Neuron (in vitro differentiated cells): Measurements from ENCODE around the gene SCYL2.
"Not testable (repeated sequence)": the region's sequence is repeated elsewhere in the genome, so short reads cannot be mapped to it uniquely, and the experiment has no call there.

ENCODE experiments used
- H2AFZ ChIP-seq: one replicate; pipeline ENCODE4 v1.6.1; 2013; ENCODE audit warnings: low read depth, mild to moderate bottlenecking, inconsistent platforms, low read length, moderate library complexity
- H3K27me3 ChIP-seq: one replicate; pipeline ENCODE4 v1.6.1; 2013; ENCODE audit warnings: low read length; ENCODE audit not compliant: insufficient read depth
- H3K36me3 ChIP-seq: one replicate; pipeline ENCODE4 v1.6.1; 2013; ENCODE audit warnings: low read length; ENCODE audit not compliant: insufficient read depth
- H3K4me1 ChIP-seq: one replicate; pipeline ENCODE4 v1.6.1; 2013; ENCODE audit warnings: low read length; ENCODE audit not compliant: insufficient read depth
- H3K4me3 ChIP-seq: 2 replicates; pipeline ENCODE4 v1.5.1; 2013; ENCODE audit warnings: mild to moderate bottlenecking, low read length, moderate library complexity
- H3K9me3 ChIP-seq: one replicate; pipeline ENCODE4 v1.6.1; 2013; ENCODE audit warnings: low read length

The SCYL2 gene

DNA sequence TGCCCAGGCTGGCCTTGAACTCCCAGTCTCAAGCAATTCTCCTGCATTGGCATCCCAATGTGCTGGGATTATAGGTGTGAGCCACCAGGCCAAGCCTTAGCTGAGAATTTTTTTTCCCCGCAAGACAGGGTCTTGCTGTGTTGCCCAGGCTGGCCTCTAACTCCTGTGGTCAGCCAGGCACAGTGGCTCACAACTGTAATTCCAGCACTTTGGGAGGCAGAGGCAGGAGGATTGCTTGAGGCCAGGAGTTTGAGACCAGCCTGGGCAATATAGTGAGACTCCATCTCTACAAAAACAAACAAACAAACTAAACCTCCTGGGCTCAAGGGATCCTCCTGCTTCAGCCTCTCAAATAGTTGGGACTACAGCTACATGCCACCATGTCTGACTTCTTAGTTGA, 27.4 kb upstream of the SCYL2 start:
- H3K4me3 ChIP-seq, result no peak overlapping the region
- no peaks in the 10 kb centered on the region for H3K36me3 ChIP-seq
- H3K27me3 ChIP-seq, result no peaks in the 10 kb centered on the region
- H2AFZ ChIP-seq, result no peak overlapping the region
- no peaks in the 10 kb centered on the region for H3K4me1 ChIP-seq
- no peaks in the 10 kb centered on the region for H3K9me3 ChIP-seq

DNA sequence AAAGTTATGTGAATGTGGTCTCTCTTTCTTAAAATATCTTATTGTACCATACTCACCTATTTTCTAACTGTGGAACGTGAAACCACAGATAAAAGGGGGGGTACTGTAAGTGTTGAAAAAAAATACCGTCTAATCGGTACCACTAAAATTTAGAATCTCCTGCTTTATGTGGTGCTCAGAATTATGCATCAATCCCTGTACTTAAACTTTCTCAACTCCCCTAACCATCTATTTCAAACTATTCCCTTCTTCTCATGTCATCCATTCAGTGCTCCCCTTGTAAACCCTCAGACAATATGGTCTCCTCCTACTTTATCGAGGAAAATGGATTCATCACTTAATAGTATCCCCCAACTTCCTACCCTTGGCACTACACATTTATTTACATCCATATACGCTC, 23.8 kb upstream of the SCYL2 start:
- Histone ChIP-seq H3K9me3 (no peaks in the 10 kb centered on the region), H3K4me1 (no peaks in the 10 kb centered on the region), H3K4me3 (no peak overlapping the region), H3K27me3 (no peaks in the 10 kb centered on the region), H3K36me3 (no peaks in the 10 kb centered on the region), H2AFZ (no peak overlapping the region)

DNA sequence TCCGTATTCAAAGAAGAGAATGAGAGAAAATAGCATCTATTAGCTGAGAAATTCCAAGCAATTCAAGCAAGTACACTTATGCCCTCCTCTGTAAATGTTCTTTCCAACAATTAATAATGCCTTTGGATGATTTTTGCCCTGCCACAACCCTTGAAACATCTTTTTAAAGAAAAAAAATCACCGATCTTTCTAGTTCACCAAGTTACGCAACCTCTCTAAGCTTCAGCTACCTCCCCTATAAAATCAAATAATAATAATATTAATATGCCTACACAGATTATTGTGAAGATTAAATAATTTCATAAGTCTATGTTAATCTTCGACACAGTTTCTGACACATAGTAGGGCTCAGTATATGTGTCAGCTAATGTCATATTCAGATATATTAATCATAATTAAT, 19.2 kb upstream of the SCYL2 start:
- Histone ChIP-seq H3K4me3 (no peak overlapping the region), H3K36me3 (no peaks in the 10 kb centered on the region), H3K4me1 (no peaks in the 10 kb centered on the region), H2AFZ (no peak overlapping the region), H3K27me3 (no peaks in the 10 kb centered on the region), H3K9me3 (no peaks in the 10 kb centered on the region)

DNA sequence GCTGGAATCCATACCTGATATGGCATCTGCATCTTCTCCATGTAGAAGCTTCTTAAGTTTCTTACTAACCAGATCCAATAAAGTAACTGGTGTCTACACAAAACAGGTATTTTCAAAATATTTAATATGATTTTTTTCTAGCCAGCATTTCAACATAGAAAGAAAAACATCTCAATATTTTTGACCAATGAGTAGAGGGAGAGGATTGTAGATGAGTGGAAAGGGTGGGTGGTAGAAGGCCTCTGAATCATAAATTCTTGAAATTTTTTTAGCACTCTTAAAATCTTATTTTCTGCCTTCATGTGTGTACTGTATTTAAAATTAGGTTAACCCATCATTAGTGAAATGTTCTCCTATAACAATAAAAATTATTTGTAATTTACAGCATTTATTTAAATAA, 18.1 kb upstream of the SCYL2 start:
- H3K36me3 ChIP-seq, result no peaks in the 10 kb centered on the region
- H3K9me3 ChIP-seq, result no peaks in the 10 kb centered on the region
- no peaks in the 10 kb centered on the region for H3K4me1 ChIP-seq
- H3K4me3 ChIP-seq, result no peak overlapping the region
- H2AFZ ChIP-seq, result no peak overlapping the region
- no peaks in the 10 kb centered on the region for H3K27me3 ChIP-seq

DNA sequence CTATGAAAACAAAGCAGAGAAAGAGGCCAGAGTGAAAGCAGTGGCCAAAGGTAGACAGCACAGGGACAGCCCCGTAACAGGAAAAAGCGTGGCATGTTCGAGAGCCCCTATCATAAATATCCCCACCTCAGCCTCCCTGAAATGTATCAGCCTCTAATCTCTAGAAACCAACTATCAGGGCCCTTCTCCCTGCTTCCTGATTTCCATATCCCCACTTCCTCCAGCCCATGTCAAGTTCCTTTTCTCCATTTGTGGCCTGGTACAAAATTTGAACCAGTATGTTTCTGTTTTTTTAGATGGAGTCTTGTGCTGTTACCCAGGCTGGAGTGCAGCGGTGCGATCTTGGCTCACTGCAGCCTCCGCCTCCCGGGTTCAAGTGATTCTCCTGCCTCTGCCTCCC, 17.0 kb upstream of the SCYL2 start:
- Histone ChIP-seq H3K27me3 (no peaks in the 10 kb centered on the region), H2AFZ (no peak overlapping the region), H3K9me3 (no peaks in the 10 kb centered on the region), H3K4me1 (no peaks in the 10 kb centered on the region), H3K36me3 (no peaks in the 10 kb centered on the region), H3K4me3 (no peak overlapping the region)

DNA sequence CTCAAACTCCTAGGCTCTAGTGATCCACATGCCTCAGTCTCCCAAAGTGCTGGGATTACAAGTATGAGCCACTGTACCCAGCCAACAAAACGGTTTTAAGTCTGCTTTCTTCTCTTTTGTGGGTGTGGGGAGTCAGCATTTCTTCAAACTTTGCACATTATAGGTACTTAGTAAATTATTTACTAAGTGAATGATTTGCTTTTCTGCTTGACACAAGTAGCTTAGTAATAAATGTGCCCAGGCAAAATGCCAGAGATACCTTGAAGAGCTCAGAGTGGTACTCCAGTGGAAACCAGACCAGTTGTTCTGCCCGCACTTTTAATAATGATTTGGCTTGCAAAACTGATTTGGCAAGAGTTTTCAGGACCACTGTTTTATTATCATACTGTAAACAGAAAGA, 15.1 kb upstream of the SCYL2 start:
- Histone ChIP-seq H3K4me1 (no peaks in the 10 kb centered on the region), H3K27me3 (no peaks in the 10 kb centered on the region), H2AFZ (no peak overlapping the region), H3K9me3 (no peaks in the 10 kb centered on the region), H3K4me3 (no peak overlapping the region), H3K36me3 (no peaks in the 10 kb centered on the region)

DNA sequence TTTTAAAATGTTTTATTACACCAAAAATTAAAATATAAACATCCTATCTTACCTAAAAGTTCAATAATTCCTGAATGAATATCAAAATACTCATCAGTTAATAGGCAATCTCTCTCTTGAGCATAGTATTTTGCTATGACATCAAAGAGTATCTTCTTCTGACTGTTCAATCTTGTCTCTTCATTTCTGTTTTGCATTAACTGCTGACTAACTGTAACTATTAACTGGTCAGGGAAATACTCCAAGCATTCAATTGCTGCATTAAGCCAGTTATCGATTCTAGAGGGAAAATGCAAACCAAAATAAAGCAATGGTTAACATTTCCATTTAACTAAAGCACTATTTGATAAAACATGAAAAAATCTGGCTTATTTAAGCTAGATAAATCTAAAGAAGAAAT, 13.5 kb upstream of the SCYL2 start:
- Histone ChIP-seq H3K4me1 (no peaks in the 10 kb centered on the region), H2AFZ (no peak overlapping the region), H3K27me3 (no peaks in the 10 kb centered on the region), H3K4me3 (no peak overlapping the region), H3K9me3 (no peaks in the 10 kb centered on the region), H3K36me3 (no peaks in the 10 kb centered on the region)

DNA sequence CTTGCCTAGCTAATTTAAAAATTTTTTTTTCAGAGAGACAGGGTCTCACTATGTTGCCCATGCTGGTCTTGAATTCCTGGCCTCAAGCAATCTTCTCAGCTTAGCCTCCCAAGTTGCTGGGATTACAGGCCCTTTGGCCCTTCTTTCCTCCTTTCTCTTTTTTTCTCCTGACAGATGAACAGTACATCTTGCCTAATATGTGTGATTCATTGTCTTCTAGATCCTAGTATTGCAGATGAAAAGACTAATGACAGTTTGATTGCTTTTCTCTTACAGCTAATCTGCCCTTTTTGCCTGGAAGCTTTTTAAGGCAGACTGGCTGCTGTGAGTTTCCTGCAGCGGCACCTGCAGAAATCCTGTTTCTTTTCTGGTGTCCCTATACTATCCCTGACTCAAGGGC, 12.1 kb upstream of the SCYL2 start:
- no peaks in the 10 kb centered on the region for H3K36me3 ChIP-seq
- no peak overlapping the region for H3K4me3 ChIP-seq
- H3K4me1 ChIP-seq, result no peaks in the 10 kb centered on the region
- no peak overlapping the region for H2AFZ ChIP-seq
- H3K27me3 ChIP-seq, result no peaks in the 10 kb centered on the region
- no peaks in the 10 kb centered on the region for H3K9me3 ChIP-seq

DNA sequence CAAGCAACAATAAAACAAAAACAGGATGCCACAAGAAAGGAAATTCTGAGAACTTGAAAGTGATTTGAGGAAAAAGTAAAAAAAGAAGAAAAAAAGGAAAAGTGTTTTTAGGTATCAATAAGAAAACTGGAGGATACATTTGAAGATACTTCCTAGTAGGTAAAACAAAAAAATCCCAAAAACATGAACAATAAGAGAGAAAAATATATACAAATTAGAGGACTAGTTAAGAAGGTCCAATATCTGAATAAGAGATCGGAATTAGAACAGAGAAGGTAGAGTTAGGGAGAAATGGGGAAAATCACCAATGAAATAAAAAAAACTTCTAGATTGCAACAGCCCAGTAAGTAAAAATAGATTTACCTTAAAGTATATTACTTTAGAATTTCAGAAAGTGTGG, 8.8 kb upstream of the SCYL2 start:
- Histone ChIP-seq H3K4me1 (no peaks in the 10 kb centered on the region), H3K9me3 (no peaks in the 10 kb centered on the region), H2AFZ (no peak overlapping the region), H3K27me3 (no peaks in the 10 kb centered on the region), H3K36me3 (no peaks in the 10 kb centered on the region), H3K4me3 (no peak overlapping the region)

DNA sequence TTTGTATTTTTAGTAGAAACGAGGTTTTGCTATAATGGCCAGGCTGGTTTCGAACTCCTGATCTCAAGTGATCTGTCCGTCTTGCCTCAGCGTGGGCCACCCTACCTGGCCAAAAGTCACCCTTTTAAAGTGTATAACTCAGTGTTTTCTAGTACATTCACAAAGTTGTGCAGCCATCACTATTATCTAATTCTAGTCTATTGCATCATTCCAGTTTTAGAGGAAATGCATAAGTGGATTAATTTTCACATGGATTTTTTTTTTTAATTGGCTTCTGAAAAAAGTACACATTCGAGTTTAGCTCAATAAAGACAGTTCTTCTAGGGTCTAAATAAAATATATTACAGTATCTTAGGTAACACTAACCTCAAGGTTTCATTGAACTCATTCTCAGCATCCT, 3.8 kb upstream of the SCYL2 start:
- H3K4me3 ChIP-seq, result no peak overlapping the region
- peaks cover 5% of the 10 kb centered on the region for H3K4me1 ChIP-seq
- no peaks in the 10 kb centered on the region for H3K36me3 ChIP-seq
- H2AFZ ChIP-seq, result no peak overlapping the region
- no peaks in the 10 kb centered on the region for H3K27me3 ChIP-seq
- H3K9me3 ChIP-seq, result no peaks in the 10 kb centered on the region

DNA sequence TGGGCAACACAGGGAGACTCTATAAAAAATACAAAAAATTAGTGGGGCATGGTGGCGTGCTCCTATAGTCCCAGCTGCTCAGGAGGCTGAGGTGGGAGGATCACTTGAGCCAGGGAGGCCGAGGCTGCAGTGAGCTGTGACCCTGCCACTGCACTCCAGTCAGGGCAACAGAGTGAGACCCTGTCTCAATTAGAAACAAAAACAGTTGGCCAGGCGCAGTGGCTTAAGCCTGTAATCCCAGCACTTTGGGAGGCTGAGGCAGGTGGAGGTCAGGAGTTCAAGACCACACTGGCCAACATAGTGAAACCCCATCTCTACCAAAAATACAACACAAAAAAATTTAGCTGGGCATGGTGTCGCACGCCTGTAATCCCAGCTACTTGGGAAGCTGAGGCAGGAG, 1.9 kb upstream of the SCYL2 start:
- H3K36me3 ChIP-seq, H3K4me3 ChIP-seq, H2AFZ ChIP-seq, H3K9me3 ChIP-seq, H3K27me3 ChIP-seq: not testable (repeated sequence)
- peaks cover 19% of the 10 kb centered on the region for H3K4me1 ChIP-seq

DNA sequence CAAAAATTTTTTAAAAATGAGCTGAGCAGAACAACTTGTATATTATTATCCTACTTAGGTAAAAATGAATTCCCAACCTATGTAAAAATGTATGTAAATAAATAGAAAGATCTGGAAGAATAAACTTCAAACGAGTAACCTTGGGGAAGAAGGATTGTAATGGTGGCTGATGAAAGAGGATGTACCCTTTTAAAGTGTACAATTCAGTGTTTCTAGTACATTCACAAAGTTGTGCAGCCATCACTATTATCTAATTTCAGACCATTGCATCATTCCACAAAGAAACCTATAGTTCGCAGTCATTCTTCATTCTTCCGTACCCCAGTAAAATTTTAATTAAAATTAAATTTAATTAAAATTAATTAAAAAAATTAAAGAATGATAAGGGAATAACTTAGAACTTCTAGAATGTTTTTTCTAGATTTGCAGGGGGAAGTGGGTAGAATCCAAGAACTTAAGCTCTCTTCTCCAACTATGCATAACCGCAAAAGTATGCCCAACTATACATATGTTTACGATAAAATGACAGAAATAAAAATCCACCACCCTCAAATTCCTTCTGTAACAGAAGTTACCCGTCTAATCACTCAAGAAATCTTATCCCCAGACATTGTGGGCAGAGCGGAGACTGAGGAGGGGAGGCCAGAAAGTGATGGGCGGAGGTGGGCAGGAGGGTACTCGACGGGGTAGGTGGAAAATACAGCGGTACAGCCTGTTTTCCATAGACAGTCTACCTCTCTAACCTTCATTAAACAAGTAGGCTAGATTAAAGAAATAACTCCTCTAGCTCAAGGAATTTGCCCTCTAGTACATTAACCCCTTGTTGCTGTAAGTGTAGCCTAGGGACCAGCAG, 1.0 kb upstream of the SCYL2 start:
- H3K4me3 ChIP-seq, result peak overlapping the region; percentile 69
- H3K4me1 ChIP-seq, result peaks cover 19% of the 10 kb centered on the region
- no peaks in the 10 kb centered on the region for H3K9me3 ChIP-seq
- peak overlapping the region; percentile 85 for H2AFZ ChIP-seq
- H3K36me3 ChIP-seq, result no peaks in the 10 kb centered on the region
- H3K27me3 ChIP-seq, result no peaks in the 10 kb centered on the region

DNA sequence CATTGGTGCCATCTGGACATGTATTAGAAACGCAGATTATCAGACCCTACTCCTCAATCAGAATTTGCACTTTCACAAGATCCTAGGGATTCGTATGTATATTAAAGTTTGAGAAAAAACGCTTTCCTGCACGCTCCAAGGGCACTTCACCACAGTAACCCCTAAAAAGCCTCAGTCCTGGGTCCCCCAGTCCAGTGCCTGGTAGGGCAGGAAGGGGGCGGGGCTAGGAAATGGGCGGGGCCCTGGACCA, 467 bp upstream of the SCYL2 start:
- H2AFZ ChIP-seq, result peak overlapping the region; percentile 85
- no peaks in the 10 kb centered on the region for H3K36me3 ChIP-seq
- peak overlapping the region; percentile 69 for H3K4me3 ChIP-seq
- H3K4me1 ChIP-seq, result peaks cover 19% of the 10 kb centered on the region
- no peaks in the 10 kb centered on the region for H3K9me3 ChIP-seq
- H3K27me3 ChIP-seq, result no peaks in the 10 kb centered on the region

DNA sequence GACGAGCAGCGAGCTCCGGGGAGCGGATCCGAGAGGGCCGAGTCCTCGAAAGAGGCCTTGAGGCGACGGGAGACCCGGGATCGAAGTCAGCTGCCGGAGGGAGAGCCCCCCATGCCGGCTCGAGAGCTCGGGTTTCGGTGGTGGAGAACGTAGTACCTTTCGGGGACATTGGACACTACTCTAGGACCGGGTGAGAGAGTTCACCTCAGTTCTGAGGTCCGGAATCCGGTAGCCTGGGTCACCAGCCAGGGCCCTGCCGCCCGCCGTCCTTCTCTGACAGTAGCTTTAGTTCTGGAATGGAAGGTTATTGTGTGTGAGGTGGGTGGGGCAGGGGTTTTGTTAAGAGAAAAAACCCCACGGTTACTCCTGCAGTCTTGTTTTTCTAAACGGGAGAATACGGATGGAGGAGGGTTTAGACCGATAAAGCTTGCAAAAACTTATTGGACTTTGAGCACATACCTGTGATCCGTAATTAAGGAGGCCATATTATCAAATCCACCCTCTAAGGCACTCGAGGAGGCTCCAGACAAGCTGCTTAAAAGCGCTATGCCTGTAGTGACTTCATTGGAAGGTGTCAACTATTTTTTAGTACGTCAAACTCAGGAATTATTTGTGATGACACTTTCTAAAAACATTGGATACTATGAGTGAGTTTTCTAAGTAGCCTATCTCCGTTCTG, 765 bp downstream of the SCYL2 start:
- peak overlapping the region; percentile 69 for H3K4me3 ChIP-seq
- H2AFZ ChIP-seq, result peak overlapping the region; percentile 85
- H3K4me1 ChIP-seq, result peaks cover 19% of the 10 kb centered on the region

More for the DNA sequence above, 765 bp downstream of the SCYL2 start:
- peaks cover 2% of the 10 kb centered on the region for H3K36me3 ChIP-seq
- no peaks in the 10 kb centered on the region for H3K27me3 ChIP-seq
- H3K9me3 ChIP-seq, result no peaks in the 10 kb centered on the region
